NCI-H1092 treated with DMSO at 0.1 percent for 48 hours (cell line): ENCODE data around the gene ZGPAT.
"Not testable (repeated sequence)": the region's sequence is repeated elsewhere in the genome, so short reads cannot be mapped to it uniquely, and the experiment has no call there.

Experiments
- DNase-seq: peaks from one replicate; lab custom pipeline; 2025; lab: John Stamatoyannopoulos, UW

The ZGPAT gene

GRCh38 chr20:63703471-63703975 lies 4.3 kb upstream of the ZGPAT start:
- DNase-seq = no peak

GRCh38 chr20:63703976-63704748 lies 3.7 kb upstream of the ZGPAT start:
- DNase-seq = no peak

- no peak for DNase-seq
Measured at GRCh38 chr20:63704749-63705117, 3.1 kb upstream of the ZGPAT start.

- DNase-seq = no peak
Measured at GRCh38 chr20:63705232-63706026, 2.4 kb upstream of the ZGPAT start.

GRCh38 chr20:63706027-63706695 lies 1.7 kb upstream of the ZGPAT start:
- no peak for DNase-seq

GRCh38 chr20:63706852-63707557 lies 834 bp upstream of the ZGPAT start:
- no peak for DNase-seq

GRCh38 chr20:63708301-63709148 lies 686 bp downstream of the ZGPAT start:
- no peak for DNase-seq

GRCh38 chr20:63709149-63709527 lies 1.3 kb downstream of the ZGPAT start:
- no peak for DNase-seq

GRCh38 chr20:63711085-63711645 lies 3.3 kb downstream of the ZGPAT start:
- DNase-seq = no peak

- no peak for DNase-seq
Measured at GRCh38 chr20:63712191-63712590, 4.4 kb downstream of the ZGPAT start.

- DNase-seq = no peak
Measured at GRCh38 chr20:63714858-63715257, 7.0 kb downstream of the ZGPAT start.

- DNase-seq = no peak
Measured at GRCh38 chr20:63718996-63719395, 11.2 kb downstream of the ZGPAT start.

- not testable (repeated sequence) for DNase-seq
Measured at GRCh38 chr20:63722967-63723622, 15.3 kb downstream of the ZGPAT start.

- not testable (repeated sequence) for DNase-seq
Measured at GRCh38 chr20:63730189-63730733, 22.4 kb downstream of the ZGPAT start.

GRCh38 chr20:63731410-63731809 lies 23.6 kb downstream of the ZGPAT start:
- DNase-seq = no peak

GRCh38 chr20:63732118-63733095 lies 24.6 kb downstream of the ZGPAT start:
- no peak for DNase-seq

- no peak for DNase-seq
Measured at GRCh38 chr20:63733117-63733516, 25.3 kb downstream of the ZGPAT start.

- no peak for DNase-seq
Measured at GRCh38 chr20:63733579-63734081, 25.8 kb downstream of the ZGPAT start.
